ENCODE results near the gene SPRN.
"Not testable (repeated sequence)": the region's sequence is repeated elsewhere in the genome, so short reads cannot be mapped to it uniquely, and the experiment has no call there.

The SPRN gene

DNA sequence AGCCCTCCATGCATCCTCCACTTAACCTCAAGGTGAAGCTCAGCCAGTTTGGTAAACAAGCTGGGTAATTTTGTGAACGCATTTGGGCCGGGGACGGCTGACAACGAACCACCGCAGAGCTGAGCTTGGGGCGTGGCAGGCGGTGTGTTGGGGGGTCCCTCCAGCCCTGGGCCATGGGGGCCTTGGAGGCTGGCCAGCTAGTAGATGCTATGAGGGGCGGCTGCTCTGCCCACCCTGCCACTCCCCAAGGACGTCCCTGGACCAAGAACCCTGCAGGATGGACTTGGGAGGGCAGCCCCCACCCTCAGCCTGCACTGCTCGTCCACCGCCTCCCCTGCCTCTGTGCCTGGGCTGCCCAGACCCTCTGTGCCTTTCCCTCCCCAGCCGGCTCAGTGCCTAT, 17.4 kb upstream of the SPRN start:
- DNase-seq = peak in 2 of 10 donors; percentile 43 to 66
- intact Hi-C loops (cut with DNase I) = no loop called here

DNA sequence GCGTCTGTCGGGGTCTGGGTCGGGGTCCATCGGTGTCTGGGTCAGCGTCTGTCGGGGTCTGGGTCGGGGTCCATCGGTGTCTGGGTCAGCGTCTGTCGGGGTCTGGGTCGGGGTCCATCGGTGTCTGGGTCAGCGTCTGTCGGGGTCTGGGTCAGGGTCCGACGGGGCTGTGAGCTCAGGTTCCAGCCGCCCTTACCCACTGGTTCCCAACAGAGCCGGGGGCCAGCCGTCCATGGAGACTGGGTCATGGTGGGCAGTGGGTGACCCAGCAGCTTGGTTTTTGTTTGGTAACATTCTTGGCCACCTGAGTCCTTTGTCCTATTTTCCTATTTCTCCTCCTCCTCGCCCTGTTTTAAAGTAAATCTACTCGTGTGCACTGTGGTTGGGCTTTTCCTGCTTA, 16.9 kb upstream of the SPRN start:
- DNase-seq = peak in 2 of 10 donors; percentile 34 to 69
- intact Hi-C loops (cut with DNase I) = not testable (repeated sequence)

DNA sequence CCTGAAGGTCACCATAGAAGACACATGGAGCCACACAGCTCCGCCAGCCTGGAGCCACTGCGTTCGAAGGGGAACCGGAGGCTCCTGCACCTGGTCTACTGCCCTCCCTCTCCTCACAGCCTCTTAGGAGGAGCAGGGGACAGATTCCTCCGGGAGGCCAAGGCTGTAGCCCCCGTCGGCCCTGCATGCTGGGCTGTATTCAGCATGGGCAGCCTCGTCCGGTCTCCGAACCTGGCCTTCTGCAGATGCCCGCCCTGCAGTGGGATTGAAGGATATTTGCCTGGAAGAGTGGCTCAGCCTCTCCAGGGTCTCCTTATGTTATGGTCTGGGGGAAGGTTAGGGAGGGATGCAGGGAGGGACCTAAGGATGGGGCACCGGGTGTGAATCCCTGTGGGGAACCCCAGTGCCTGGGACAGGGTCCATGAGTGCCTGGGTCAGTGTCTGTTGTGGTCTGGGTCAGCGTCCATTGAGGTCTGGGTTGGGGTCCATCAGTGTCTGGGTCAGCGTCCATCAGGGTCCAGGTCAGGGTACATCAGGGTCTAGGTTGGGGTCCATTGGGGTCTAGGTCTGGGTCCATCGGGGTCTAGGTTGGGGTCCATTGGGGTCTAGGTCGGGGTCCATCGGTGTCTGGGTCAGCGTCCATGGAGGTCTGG, 16.3 kb upstream of the SPRN start:
- peak in 2 of 10 donors; percentile 40 to 70 for DNase-seq
- intact Hi-C loops (cut with DNase I) = no loop called here

DNA sequence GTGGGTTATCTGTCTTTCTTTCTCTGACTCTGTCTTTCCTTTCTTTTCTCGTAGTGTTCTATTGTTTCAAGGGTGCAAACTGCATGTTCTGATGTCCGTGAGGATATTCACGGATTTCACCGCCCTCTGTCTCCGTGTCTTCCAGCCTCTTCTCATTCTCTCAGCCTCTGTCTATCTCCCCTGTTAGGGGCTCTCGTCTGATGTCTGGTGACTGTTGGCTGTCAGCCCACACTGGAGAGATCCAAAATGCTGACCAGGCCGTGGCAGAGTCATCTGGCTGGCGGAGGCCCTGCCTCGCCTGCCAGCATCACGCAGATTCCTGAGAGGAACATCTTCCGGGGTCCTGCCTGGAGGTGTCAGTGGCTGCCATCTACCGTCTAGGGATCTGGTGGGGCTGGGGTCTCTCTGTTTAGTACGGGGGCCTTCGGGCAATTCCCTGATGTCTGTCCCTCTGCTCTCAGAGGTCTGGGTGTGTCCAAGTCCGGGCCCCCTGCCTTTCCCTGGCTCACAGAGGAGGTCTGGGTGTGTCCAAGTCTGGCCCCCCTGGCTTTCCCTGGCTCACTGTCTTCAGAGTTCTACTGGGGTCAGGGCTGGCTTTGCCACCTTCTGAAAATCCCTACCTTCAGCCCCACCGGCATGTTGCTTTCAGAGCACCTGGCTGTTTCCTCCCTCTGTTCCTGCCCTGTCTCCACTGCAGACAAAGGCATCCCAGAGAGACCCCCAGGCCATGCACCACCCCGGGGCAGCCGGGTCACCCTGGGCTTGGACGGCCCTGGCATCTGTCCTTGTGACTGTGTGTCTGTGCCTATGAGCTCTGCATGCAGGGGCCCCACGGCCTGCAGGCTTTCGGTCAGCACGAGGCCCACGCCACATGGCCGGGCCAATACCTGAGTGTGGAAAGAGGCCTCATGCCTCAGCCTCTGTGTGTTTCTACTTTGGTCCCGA, 15.4 kb upstream of the SPRN start:
- DNase-seq = peak in 3 of 10 donors; percentile 64 to 76 (median 67)
- intact Hi-C loops (cut with DNase I) = no loop called here

DNA sequence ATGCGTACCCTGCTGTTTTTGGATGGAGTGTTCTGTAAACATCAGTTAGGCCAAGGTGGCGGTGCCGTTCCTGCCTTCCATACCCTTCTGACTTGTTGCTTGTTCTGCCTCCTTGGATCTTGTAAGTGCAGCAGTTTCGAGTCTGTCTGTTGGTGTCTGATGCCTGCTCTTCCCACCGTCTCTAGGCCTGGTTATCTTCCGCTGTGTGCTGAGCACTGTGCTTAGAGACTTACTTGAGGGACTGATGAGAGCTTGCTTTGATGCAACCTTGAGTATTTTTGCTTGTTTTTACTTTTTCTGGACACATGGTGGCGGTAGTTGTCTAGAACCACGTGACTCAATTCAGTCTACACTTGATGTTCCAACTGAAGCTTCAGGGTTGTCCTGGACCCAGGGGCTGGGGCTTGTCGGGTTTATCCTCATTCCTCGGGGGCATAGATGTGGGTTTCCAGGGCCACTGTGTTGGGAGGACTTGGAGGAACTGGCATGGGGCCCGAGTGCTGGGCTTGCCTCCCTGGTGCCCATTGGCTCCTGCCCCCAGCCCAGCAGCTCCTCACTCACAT, 14.4 kb upstream of the SPRN start:
- intact Hi-C loops (cut with DNase I) = no loop called here
- DNase-seq = peak in 2 of 10 donors; percentile 28 to 54

DNA sequence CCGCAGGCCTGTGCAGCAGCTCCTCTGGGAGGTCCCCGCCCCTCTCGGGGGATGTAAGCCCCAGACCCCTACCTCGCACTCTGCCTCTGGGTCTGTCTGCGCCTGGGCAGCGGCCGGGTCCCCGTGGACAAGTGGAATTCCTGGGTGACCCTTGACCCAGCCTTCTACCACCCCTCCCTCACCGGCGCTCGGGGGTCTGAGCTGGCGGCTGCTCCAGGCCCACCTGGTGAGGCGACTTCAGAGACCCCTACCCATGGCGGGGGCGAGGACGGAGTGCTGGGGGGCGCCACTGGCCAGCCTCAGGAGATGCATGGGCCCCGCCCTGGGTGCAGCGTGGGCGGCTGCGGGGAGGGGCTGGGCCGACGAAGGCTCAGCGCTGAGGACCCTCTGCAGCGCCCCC, 8.4 kb upstream of the SPRN start:
- intact Hi-C loops (cut with DNase I); DNase-seq: not testable (repeated sequence)

DNA sequence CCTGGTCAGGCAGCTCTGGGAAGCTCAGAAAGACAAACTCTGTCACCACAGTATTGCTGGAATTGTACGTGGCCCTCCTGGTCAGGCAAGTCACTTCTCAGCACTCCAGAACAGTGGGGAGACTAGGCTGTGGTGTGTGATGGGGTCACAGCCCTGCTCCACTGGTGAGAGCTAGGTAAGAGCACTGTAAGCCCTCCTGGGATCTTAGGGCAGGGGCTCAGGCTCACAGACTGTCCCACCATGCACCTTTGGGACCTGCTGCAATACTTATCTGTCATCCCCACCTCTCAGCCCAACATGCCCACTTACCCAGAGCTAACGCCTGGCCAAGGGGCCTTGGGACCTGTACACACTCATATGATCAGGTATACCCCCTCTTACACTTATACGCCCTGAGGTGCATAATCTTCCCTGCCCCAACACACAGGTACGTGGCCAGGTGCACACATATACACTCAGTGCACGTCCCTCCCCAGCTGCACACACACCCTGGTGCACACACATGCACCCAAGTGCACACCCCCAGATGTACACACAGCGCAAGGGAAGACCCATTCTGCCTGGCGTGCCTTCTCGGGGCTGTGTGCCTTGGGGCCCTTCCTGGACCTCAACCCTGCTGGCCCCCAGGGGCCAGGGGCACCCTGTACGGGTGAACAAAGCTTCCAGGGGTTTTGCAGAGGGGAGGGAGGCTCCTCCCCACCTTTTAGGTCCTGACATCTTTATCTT, 7.6 kb upstream of the SPRN start:
- intact Hi-C loops (cut with DNase I); DNase-seq: not testable (repeated sequence)

DNA sequence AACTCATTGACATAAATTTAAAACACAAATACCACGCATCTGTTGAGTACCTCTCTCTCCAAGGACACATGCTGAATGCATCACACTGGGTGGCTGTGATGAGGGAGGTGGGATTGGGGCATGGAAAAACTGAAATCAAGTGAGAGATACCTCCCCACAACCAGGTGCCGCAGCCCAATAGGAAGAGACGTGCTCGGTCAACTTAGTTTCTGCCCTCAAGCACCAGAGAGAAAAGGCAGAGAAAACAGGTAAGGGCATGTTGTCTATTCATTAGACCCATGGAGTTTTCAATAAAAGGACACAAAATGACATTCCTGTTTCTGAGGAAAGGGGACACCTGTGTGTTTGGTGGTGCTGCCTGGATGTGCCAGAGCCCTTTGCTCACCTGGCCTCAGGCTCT, 5.1 kb upstream of the SPRN start:
- DNase-seq; intact Hi-C loops (cut with DNase I): not testable (repeated sequence)

DNA sequence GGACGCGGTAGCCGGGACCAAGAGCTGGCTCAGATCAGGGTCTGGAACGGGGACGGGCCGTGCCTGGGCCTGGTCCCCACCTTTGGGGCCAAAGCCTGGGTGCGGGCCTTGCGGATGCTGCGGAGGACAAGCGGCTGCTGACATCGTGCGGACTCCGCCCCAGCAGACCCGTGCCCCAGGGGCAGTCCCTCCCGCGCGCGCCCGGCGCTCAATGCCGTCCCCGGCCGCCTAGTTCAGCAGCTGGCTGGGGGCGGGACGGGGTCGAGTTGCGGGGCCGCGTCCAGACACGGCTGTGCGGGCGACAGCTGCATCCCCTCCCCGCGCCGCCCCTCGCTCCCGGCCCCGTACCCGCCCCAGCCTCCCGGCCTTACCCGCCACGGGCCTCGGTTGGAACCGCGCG, 323 bp downstream of the SPRN start:
- intact Hi-C loops (cut with DNase I) = not testable (repeated sequence)
- DNase-seq = peak in 1 of 10 donors; percentile 85

DNA sequence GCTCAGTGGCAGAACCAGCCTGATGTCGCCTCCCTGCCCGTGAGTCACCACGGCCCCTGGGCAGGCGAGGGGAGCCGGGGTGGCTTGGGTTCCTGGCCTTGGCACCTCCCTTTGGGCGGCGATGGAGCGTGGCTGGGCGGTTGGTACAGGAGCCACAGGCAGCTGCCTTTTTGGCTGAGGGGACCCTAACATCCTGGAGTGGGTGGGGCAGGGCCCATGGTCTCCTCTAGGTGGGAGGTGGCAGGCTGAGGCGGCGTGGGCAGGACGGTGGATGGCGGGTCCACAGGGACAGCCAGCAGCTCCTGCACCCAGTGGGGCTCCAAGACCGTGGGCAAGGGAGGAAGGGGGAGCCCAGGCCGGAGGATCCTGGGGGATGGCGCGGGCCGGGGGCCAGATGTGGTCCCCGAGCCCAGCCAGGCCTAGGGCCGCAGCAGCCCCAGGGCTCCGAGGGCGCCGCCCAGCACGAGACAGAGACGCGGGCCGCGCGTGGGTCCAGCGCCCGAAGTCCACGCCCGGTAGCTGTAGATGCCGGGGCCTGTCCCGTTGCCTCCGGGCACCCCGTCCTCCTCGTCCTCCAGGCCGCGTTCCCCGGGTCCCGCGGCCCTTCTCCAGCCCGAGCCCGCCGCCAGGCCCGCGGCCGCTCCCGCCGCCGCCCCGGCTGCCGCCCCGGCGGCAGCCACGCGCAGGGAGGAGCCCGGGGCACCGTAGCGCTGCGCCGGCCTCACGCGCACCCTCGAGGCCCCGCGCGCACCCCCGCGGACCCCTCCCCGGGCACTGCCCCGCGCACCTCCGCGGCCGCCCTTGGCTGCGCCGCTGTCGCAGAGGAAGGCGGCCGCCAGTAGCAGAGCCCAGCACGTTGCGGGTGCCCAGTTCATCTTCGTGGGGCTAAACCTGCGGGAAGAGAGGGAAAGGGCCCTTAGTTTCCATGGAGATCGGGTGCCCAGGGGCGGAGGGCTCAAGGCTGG, 1.3 kb downstream of the SPRN start:
- intact Hi-C loops (cut with DNase I) = no loop called here
- peak in 3 of 10 donors; percentile 77 to 89 (median 80) for DNase-seq

DNA sequence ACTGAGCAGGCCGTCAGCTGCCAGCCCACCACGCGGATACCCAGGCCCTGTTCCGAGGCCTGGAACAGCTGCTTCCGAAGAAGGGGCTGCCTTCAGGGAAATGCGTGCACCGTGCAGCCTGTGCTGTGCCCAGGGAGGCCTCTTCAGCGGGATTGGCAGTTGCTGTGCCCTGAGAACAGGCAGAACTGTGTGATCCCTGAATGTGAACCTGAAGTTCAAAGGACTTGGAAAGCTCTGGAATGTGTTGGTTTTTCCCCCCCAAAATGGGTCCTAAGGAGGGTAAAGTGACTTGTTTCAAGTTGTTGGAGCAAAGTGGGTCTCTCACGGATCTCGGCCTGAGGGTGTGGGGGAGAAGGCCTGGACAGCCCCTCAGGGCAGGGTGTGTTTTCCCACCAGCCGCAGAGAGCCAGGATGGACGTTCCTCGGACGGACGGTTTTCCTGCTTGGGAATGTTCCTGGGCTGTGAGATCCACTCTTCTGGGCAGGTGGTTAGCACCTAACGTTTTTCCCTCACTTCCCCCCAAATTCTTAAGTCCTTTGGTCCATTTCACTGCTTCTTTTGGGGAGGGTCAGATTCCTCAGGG, 2.1 kb downstream of the SPRN start:
- intact Hi-C loops (cut with DNase I) = no loop called here
- peak in 1 of 10 donors; percentile 70 for DNase-seq

DNA sequence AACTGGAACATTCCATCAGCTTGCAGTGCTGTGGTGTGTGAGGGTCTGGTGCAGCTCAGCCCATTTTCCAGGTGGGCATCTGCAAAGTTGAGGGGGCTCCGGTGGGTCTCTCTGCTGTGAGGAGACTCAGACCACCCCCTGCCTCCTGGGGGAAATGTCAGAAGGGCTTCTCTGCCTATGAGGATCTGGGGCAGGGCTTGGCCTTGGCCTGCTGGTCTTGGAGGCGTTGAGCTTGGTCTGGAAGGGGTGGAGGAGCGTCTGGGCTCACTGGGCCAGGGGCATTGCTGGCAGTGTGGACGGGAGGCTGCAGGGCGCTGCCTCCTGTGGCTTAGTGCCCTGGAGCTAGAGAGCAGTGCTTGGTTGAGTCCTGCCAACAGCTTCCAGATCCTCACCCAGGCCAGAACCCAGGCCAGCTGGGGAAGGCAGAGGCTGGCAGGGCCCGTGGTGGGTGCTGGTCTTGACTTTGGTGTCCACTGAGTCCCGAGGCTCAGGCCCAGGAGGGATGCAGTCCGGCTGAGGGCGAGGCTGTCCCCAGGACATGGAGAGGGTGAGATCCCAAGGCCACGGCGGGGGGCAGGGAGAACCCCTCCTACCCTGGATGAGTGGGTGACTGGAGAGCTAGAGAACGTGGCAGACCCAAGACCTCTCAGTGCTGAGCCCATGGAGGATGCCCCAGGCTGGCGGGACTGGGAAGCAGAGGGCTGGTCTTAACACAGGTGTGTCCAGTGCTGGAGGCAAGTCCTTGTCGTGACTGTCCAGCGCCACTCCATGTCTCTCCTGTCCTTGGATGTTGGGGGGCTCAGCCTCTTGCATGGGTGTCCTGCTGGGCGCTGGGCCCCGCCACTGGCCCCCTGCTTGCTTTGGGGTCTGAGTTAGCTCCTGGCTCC, 2.8 kb downstream of the SPRN start:
- peak in 1 of 10 donors; percentile 80 for DNase-seq
- intact Hi-C loops (cut with DNase I) = no loop called here

DNA sequence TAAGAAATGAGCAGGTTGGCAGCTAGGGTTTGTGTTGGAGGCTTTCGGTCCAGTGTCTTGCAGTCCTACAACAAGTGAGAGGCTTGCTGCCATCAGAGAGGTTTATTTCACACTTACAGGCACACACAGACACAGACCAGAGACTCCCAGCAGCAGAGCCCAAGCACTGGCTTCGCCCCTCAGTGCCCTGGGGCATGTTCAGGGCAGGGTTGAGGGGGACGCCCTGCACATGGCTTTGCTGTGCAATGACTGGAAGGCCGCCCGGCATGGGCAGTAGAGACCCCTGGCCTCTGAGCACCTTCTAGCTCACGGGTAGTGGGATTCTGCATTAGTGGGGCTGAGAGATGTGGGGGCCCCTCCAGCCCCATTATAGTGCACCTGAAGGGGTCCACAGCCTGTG, 3.8 kb downstream of the SPRN start:
- intact Hi-C loops (cut with DNase I) = no loop called here
- peak in 1 of 10 donors; percentile 63 for DNase-seq

DNA sequence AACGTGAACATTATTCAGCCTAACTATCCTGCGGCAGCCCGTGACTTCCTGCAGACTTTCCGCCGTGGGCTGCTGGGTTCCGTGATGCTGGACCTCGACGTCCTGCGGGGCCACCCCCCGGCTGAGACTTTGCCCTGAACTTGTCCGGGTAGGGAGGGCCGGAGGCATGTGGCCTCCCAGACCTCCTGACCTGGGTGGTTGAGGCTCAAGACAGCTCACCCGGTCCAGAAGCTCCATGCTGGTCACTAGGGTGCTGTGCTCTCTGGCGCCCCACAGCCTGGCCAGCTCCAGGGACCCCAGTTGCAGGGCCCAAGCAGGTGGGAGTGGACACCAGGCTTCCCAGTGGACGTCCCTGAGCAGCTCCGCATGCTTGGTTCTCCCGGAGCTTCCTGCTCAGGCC, 4.4 kb downstream of the SPRN start:
- peak in 1 of 10 donors; percentile 75 for DNase-seq
- intact Hi-C loops (cut with DNase I) = no loop called here

DNA sequence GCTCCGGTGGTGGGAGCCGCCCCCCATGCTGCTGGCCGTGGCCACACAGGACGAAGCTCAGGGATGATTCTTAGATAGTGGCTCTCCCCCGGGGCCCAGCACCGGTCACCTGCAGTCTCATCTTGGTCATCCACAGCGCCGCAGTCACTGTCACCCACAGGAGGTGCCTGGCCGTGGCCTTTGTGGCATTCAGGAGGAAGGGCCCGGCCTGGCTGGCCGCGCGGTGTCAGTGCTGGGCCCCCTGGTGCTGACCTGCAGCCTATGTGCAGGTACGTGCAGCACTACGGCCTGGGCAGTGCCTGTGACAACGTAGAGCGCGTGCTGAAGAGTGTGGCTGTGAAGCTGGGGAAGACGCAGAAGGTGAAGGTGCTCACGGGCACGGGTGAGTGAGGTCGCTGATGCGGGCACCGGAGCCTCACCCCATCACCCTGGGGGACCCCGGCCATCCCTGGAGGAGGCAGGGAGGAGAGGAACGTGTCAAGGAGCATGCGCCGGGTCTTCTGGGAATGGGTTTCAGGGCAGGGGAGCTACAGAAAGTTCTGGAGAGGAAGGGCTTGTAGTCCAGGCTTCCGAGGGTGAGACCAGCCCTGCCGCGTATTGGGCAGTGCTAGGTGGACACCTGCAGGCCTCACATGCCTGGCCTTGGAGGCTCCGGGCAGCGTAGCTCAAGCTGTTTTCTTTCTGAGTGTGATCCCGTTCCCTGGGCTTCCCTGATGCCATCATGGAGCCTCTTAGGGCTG, 5.0 kb downstream of the SPRN start:
- peak in 1 of 10 donors; percentile 73 for DNase-seq

DNA sequence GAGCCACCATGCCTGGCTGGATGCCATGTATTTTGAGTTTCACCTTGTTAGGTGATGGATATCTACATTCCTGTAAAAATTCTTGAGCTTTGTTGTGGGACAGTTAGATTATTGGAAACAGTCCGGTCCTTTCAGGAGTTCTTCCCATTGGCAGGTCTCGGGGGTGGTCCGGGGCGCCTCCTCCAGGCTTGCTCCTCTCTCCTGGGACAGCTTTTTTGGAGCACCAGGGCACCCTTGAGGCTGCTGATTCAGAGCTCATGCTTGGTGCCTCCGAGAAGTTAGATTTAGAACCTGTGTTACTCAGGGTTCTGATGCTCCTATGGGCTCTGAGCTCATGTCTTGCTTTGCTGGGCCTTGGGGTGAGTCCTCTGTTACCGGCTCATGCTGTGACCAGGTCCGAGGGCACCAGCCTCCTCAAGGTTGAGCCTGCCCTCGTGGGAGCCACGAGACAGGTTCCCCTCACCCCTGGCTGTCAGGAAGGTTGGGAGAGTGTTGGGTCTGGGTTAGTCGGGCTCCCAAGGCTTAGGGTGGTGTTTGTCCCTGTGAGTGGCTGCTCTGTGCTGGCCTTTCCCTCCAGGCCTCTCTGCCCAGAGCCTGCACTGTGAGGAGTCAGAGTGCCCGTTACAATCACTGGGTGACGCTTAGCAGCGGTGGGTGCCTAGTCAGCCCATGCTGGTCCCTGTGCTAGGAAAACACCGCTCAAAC, 6.0 kb downstream of the SPRN start:
- intact Hi-C loops (cut with DNase I) = no loop called here

More for the DNA sequence above, 5.0 kb downstream of the SPRN start:
- intact Hi-C loops (cut with DNase I) = no loop called here

DNA sequence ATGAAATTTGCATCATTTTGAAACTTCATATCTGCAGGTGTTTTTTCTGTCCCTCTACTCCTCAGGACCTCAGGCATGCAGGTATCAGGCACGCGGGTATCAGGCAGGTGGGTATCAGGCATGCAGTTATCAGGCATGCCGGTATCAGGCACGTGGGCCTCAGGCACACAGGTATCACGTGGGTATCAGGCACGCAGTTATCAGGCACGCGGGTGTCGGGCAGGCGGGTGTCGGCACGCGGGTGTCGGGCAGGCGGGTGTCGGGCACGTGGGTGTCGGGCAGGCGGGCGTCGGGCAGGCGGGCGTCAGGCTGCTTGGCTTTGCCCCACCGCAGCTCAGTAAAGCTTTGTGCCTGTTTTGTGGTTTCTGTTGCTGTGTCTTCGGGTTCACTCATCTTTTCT, 8.7 kb downstream of the SPRN start:
- intact Hi-C loops (cut with DNase I) = no loop called here
- peak in 1 of 10 donors; percentile 70 for DNase-seq

More for the DNA sequence above, 6.0 kb downstream of the SPRN start:
- DNase-seq = peak in 1 of 10 donors; percentile 53

Data from posterior cingulate gyrus (tissue), 11 donors.